Activated T-cell treated with anti-CD3 and anti-CD28 coated beads, Interleukin-2, amount 50 U/mL, for 1 hour (primary cell): ENCODE results near the gene NFXL1.
A peak's percentile ranks its signal among the peaks of the same experiment; 100 is the strongest.

Experiments
- DNase-seq: peaks from one replicate; pipeline ENCODE4 v3.0.0-alpha.2; 2020

The NFXL1 gene

GRCh38 chr4:47882228-47882627 lies 32.2 kb downstream of the NFXL1 start:
- no peak for DNase-seq

GRCh38 chr4:47879458-47879857 lies 34.9 kb downstream of the NFXL1 start:
- DNase-seq = no peak

GRCh38 chr4:47876784-47877546 lies 37.4 kb downstream of the NFXL1 start:
- DNase-seq = no peak

- no peak for DNase-seq
Measured at GRCh38 chr4:47876310-47876709, 38.1 kb downstream of the NFXL1 start.

GRCh38 chr4:47873877-47874541 lies 40.4 kb downstream of the NFXL1 start:
- DNase-seq = no peak

- DNase-seq = no peak
Measured at GRCh38 chr4:47863486-47863885, 50.9 kb downstream of the NFXL1 start.

- no peak for DNase-seq
Measured at GRCh38 chr4:47862297-47862696, 52.1 kb downstream of the NFXL1 start.

- no peak for DNase-seq
Measured at GRCh38 chr4:47860305-47860704, 54.1 kb downstream of the NFXL1 start.

- no peak for DNase-seq
Measured at GRCh38 chr4:47858006-47858405, 56.4 kb downstream of the NFXL1 start.

GRCh38 chr4:47856713-47857112 lies 57.7 kb downstream of the NFXL1 start:
- DNase-seq = no peak

GRCh38 chr4:47855350-47855749 lies 59.0 kb downstream of the NFXL1 start:
- no peak for DNase-seq

GRCh38 chr4:47852136-47852535 lies 62.2 kb downstream of the NFXL1 start:
- no peak for DNase-seq

GRCh38 chr4:47849466-47849865 lies 64.9 kb downstream of the NFXL1 start:
- DNase-seq = no peak

- no peak for DNase-seq
Measured at GRCh38 chr4:47848041-47848440, 66.3 kb downstream of the NFXL1 start.

- DNase-seq = no peak
Measured at GRCh38 chr4:47842985-47843384, 71.4 kb downstream of the NFXL1 start.

- no peak for DNase-seq
Measured at GRCh38 chr4:47840291-47840690, 74.1 kb downstream of the NFXL1 start.

- DNase-seq = peak; percentile 21
Measured at GRCh38 chr4:47839259-47839658, 75.1 kb downstream of the NFXL1 start.

GRCh38 chr4:47838445-47838844 lies 75.9 kb downstream of the NFXL1 start:
- no peak for DNase-seq

GRCh38 chr4:47837908-47838294 lies 76.5 kb downstream of the NFXL1 start, which contains the start of gene CORIN:
TSS of gene CORIN (minus strand) at chr4:47838067. CDS start at chr4:47837949, 118 bp downstream.
- DNase-seq = no peak

- DNase-seq = peak; percentile 55
Measured at GRCh38 chr4:47837094-47837907, 77.1 kb downstream of the NFXL1 start.

- DNase-seq = peak; percentile 60
Measured at GRCh38 chr4:47836641-47837093, 77.7 kb downstream of the NFXL1 start.

- no peak for DNase-seq
Measured at GRCh38 chr4:47835494-47835893, 78.9 kb downstream of the NFXL1 start.

- DNase-seq = no peak
Measured at GRCh38 chr4:47831026-47831679, 83.2 kb downstream of the NFXL1 start.
